ENCODE data around the gene AGBL1. TPM values are rescaled to one million over a fixed set of nuclear protein-coding genes. Genes with fewer than 3 reads are reported as not detected.

AGBL1 gene
- total and polyA plus RNA-seq, 2 experiments from 2014 or later, result 0.03 TPM; not detected in 1

GRCh38 chr15:86193716-86194380 lies 114.2 kb downstream of the AGBL1 start:
- H3K36me3 Mint-ChIP-seq (ENCODE audit: low read depth), result no peaks in the 10 kb centered on the region

More at GRCh38 chr15:86193716-86194380, 114.2 kb downstream of the AGBL1 start:
- TF ChIP-seq EZH2phosphoT487 (IDR thresholded peaks at IDR 0.05; ENCODE audit: unreplicated experiment) (no peak), ETS1 (IDR thresholded peaks at IDR 0.05) (no peak), STAT1 (IDR thresholded peaks at IDR 0.05; ENCODE audit: unreplicated experiment) (no peak), NANOG (IDR thresholded peaks at IDR 0.05; ENCODE audit: borderline replicate concordance) (no peak), POLR2AphosphoS5 (IDR thresholded peaks at IDR 0.05; ENCODE audit: low read depth) (no peak), ZNF462 (CRISPR knock-in tag; IDR thresholded peaks at IDR 0.05) (no peak), CTCF (conservative IDR thresholded peaks at IDR 0.05; ENCODE audit: low read depth in 2 of 2) (no peak)
- H3F3A ChIP-seq (replicated peaks; ENCODE audit: low read depth), result no peaks in the 10 kb centered on the region
- H3K4me2 ChIP-seq, result no peak overlapping the region
- H2AFZ ChIP-seq, result no peak overlapping the region
- DNase-seq (ENCODE audit: low spot score) (no peak), ATAC-seq (no peak)
- no peak overlapping the region for H3K4me3 ChIP-seq
- H3K4me1 ChIP-seq (ENCODE audit: insufficient read depth), result peaks cover 3% of the 10 kb centered on the region; the same call in 1 of the 2 replicates
- no peaks in the 10 kb centered on the region for H4K20me1 ChIP-seq (replicated peaks; ENCODE audit: insufficient read depth)
- Mint-ChIP-seq H3K4me1 (peaks cover 12% of the 10 kb centered on the region), H3K27ac (no peak overlapping the region), H3K4me3 (no peak overlapping the region), H3K9me3 (no peaks in the 10 kb centered on the region; the same call in 2 of the 3 replicates), H3K27me3 (ENCODE audit: insufficient read depth, low read depth, poor library complexity) (peaks cover 1% of the 10 kb centered on the region)
- 0 out of 2 replicates have a peak, but pooled peaks cover 4% of the 10 kb centered on the region for H3K9me2 ChIP-seq (ENCODE audit: insufficient read depth)
- H3K27ac ChIP-seq (ENCODE audit: low read depth), result no peak overlapping the region
- H3K27me3 ChIP-seq (ENCODE audit: insufficient read depth), result no peaks in the 10 kb centered on the region
- H3K79me2 ChIP-seq (replicated peaks; ENCODE audit: insufficient read depth), result no peaks in the 10 kb centered on the region
- H3K36me3 ChIP-seq (ENCODE audit: insufficient read depth), result no peaks in the 10 kb centered on the region

Data from GM23338 (cell line).